GM18873 (cell line): ENCODE measurements around the gene TENT4B.

Experiments used
- ATAC-seq: cut with Tn5 transposase; IDR thresholded peaks from one replicate; pipeline ENCODE4 v1.9.1; 2021; ENCODE audit warnings: mild to moderate bottlenecking, moderate library complexity, moderate number of reproducible peaks; ENCODE audit not compliant: unreplicated experiment, low FRiP score

The TENT4B gene

GRCh38 chr16:50252082-50252611 is 99.0 kb downstream of the TENT4B start:
- no peak for ATAC-seq

- no peak for ATAC-seq
These were observed 99.9 kb downstream of the TENT4B start for GRCh38 chr16:50252874-50253513.

GRCh38 chr16:50253514-50253910 is 100.4 kb downstream of the TENT4B start:
- ATAC-seq, result no peak

- ATAC-seq, result no peak
These were observed 101.0 kb downstream of the TENT4B start for GRCh38 chr16:50254072-50254471.

GRCh38 chr16:50255538-50255937 is 102.4 kb downstream of the TENT4B start:
- no peak for ATAC-seq

GRCh38 chr16:50256604-50257003 is 103.5 kb downstream of the TENT4B start:
- no peak for ATAC-seq

- ATAC-seq, result no peak
These were observed 104.8 kb downstream of the TENT4B start for GRCh38 chr16:50257876-50258275.

GRCh38 chr16:50259334-50260205 is 106.5 kb downstream of the TENT4B start:
- no peak for ATAC-seq

GRCh38 chr16:50260206-50261159 is 107.4 kb downstream of the TENT4B start:
- ATAC-seq, result no peak

- no peak for ATAC-seq
These were observed 108.1 kb downstream of the TENT4B start for GRCh38 chr16:50261160-50261706.

GRCh38 chr16:50261707-50262235 is 108.7 kb downstream of the TENT4B start:
- no peak for ATAC-seq

GRCh38 chr16:50263060-50263909 is 110.2 kb downstream of the TENT4B start:
- ATAC-seq, result no peak

- no peak for ATAC-seq
These were observed 111.1 kb downstream of the TENT4B start for GRCh38 chr16:50263940-50264929.

GRCh38 chr16:50265260-50265659 is 112.2 kb downstream of the TENT4B start:
- ATAC-seq, result no peak

GRCh38 chr16:50265716-50266336 is 112.7 kb downstream of the TENT4B start:
- ATAC-seq, result no peak

- peak; percentile 67 for ATAC-seq
These were observed 113.4 kb downstream of the TENT4B start, which contains the start of gene ADCY7 for GRCh38 chr16:50266337-50267091. Gene ADCY7, plus strand, starts transcription at chr16:50266551. Its CDS starts 21,629 bp downstream, at chr16:50288180.
